ENCODE measurements around the gene MYH14. TPM values are rescaled to one million over a fixed set of nuclear protein-coding genes. Genes with fewer than 3 reads are reported as not detected.

MYH14 gene
- total and polyA plus RNA-seq, 2 of the 4 experiments (the other 2 are of a cell fraction): not detected

GRCh38 chr19:50198431-50199258, 4.8 kb upstream of the MYH14 start:
- no peak overlapping the region for H2BK5ac ChIP-seq (ENCODE audit: low read depth, low read length, poor library complexity, severe bottlenecking)
- H2AFZ ChIP-seq (replicated peaks; ENCODE audit: low read length, poor library complexity): no peak overlapping the region
- H3K4ac ChIP-seq (ENCODE audit: low read depth, low read length): no peak overlapping the region
- H3K36me3 ChIP-seq (ENCODE audit: control insufficient read depth, insufficient read depth, low read length): no peaks in the 10 kb centered on the region
- WGBS, 2 experiments (ENCODE audit: extremely low coverage in 2 of 2, insufficient read length in 1 of 2): 10% methylated on average over 2 of the region's 7 CpGs; no CpG with 5 or more reads in 1 of the 2 experiments
- ATAC-seq (ENCODE audit: low read depth) (no peak), DNase-seq (no peak)
- H4K8ac ChIP-seq (ENCODE audit: low read depth in 2 of 2, low read length in 2 of 2): no peak overlapping the region
- H2AK9ac ChIP-seq (replicated peaks; ENCODE audit: low read depth, low read length, poor library complexity): no peak overlapping the region
- no peaks in the 10 kb centered on the region for H4K20me1 ChIP-seq (ENCODE audit: insufficient read depth, low read length)
- no peak overlapping the region for H4K91ac ChIP-seq (ENCODE audit: insufficient read depth, low read depth, low read length)
- H3K18ac ChIP-seq (ENCODE audit: low read depth, low read length): no peak overlapping the region
- POLR2A ChIA-PET (ENCODE audit: unreplicated experiment): no interaction called here
- no peak overlapping the region for H3K56ac ChIP-seq (ENCODE audit: extremely low read depth, insufficient read depth, low read length)
- H3K4me3 ChIP-seq (ENCODE audit: insufficient read depth, low read depth, low read length): no peak overlapping the region
- peaks cover 3% of the 10 kb centered on the region; the same call in 1 of the 2 replicates for H3K27me3 ChIP-seq (ENCODE audit: control insufficient read depth, insufficient read depth, low read length)
- CTCF ChIA-PET: no interaction called here
- intact Hi-C loops (cut with micrococcal nuclease) (no loop called here), in situ Hi-C loops (cut with MboI; ENCODE audit: low sequenced_read_pairs) (no loop called here), dilution Hi-C loops (cut with HindIII; ENCODE audit: low sequenced_read_pairs, unreplicated experiment) (no loop called here)
- peaks cover 19% of the 10 kb centered on the region; the same call in 1 of the 2 replicates for H3K9me3 ChIP-seq (ENCODE audit: control insufficient read depth, insufficient read depth, low read length)
- H3K23ac ChIP-seq (ENCODE audit: low read depth, low read length): no peak overlapping the region
- H3K14ac ChIP-seq (replicated peaks; ENCODE audit: low read depth, low read length): no peak overlapping the region
- H3K9me1 ChIP-seq (ENCODE audit: insufficient read depth, low read length): no peaks in the 10 kb centered on the region
- H4K5ac ChIP-seq (ENCODE audit: low read depth, low read length): no peak overlapping the region
- H2BK15ac ChIP-seq (ENCODE audit: low read depth, low read length): no peak overlapping the region
- H3K9ac ChIP-seq (ENCODE audit: low read depth, low read length): no peak overlapping the region
- no peaks in the 10 kb centered on the region for H3K79me1 ChIP-seq (ENCODE audit: low read depth in 1 of 2, low read length in 2 of 2)
- H2BK120ac ChIP-seq (ENCODE audit: low read depth, low read length): no peak overlapping the region
- H3K27ac ChIP-seq (ENCODE audit: insufficient read depth, low read length): no peak overlapping the region
- no peak overlapping the region for H3K4me2 ChIP-seq (ENCODE audit: low read depth, low read length)
- H3K4me1 ChIP-seq (ENCODE audit: control insufficient read depth, insufficient read depth, low read length): no peaks in the 10 kb centered on the region
- no peak overlapping the region for H2AK5ac ChIP-seq (ENCODE audit: low read depth, low read length)
- BruUV-seq (replicated peaks): no TSS peak
- no peak overlapping the region for H2BK20ac ChIP-seq (ENCODE audit: low read depth, low read length)
- TF ChIP-seq FOS (IDR thresholded peaks at IDR 0.05; ENCODE audit: low read depth, low read length) (no peak), RFX5 (IDR thresholded peaks at IDR 0.05; ENCODE audit: low read depth, low read length) (no peak), BHLHE40 (IDR thresholded peaks at IDR 0.05; ENCODE audit: low read depth, low read length) (no peak), CHD1 (IDR thresholded peaks at IDR 0.05; ENCODE audit: low read depth, low read length) (no peak), NFE2L2 (IDR thresholded peaks at IDR 0.05; ENCODE audit: low read depth, low read length) (no peak), CEBPB (IDR thresholded peaks at IDR 0.05; ENCODE audit: low read depth, low read length) (no peak), RAD21 (IDR thresholded peaks at IDR 0.05; ENCODE audit: low read length) (no peak), CTCF (conservative IDR thresholded peaks at IDR 0.05; ENCODE audit: low read depth, low read length) (no peak), USF2 (IDR thresholded peaks at IDR 0.05; ENCODE audit: low read depth, low read length) (no peak), RCOR1 (IDR thresholded peaks at IDR 0.05; ENCODE audit: insufficient replicate concordance, low read length) (no peak), MXI1 (IDR thresholded peaks at IDR 0.05; ENCODE audit: borderline replicate concordance, low read depth, low read length) (no peak), MAFK (IDR thresholded peaks at IDR 0.05; ENCODE audit: low read depth, low read length) (no peak), ELK1 (IDR thresholded peaks at IDR 0.05; ENCODE audit: borderline replicate concordance, low read depth, low read length) (no peak), POLR2A (IDR thresholded peaks at IDR 0.05; ENCODE audit: low read depth, low read length) (no peak), MAZ (IDR thresholded peaks at IDR 0.05; ENCODE audit: borderline replicate concordance, low read depth, low read length) (no peak)

All from IMR-90 (cell line).